Central memory CD8-positive, alpha-beta T cell (primary cell): Measurements from ENCODE around the gene SP140.

ENCODE experiments used
- ATAC-seq: fragments of 150-1000 bp; cut with Tn5 transposase; replicated peaks from 2 replicates; pipeline ENCODE4 v1.10.0; 2022; ENCODE audit warnings: mild to moderate bottlenecking, moderate FRiP score, moderate number of reproducible peaks; ENCODE audit not compliant: poor library complexity, severe bottlenecking; ENCODE audit errors: extremely low read depth
- DNase-seq, 2 donors: peaks; one replicate each; pipeline ENCODE4 v3.0.0; 2021; ENCODE audit warnings: low spot score in 2 of 2
- H3K27ac Mint-ChIP-seq: one replicate; pipeline ENCODE4 v1.8.0; 2022; ENCODE audit warnings: low read depth, mild to moderate bottlenecking, moderate library complexity, mixed read lengths
- H3K27me3 Mint-ChIP-seq: one replicate; pipeline ENCODE4 v1.8.0; 2022; ENCODE audit warnings: mixed read lengths
- H3K36me3 Mint-ChIP-seq: one replicate; pipeline ENCODE4 v1.8.0; 2022; ENCODE audit warnings: mild to moderate bottlenecking, moderate library complexity, mixed read lengths; ENCODE audit not compliant: insufficient read depth
- H3K4me1 Mint-ChIP-seq: one replicate; pipeline ENCODE4 v1.8.0; 2022; ENCODE audit warnings: mixed read lengths
- H3K4me3 Mint-ChIP-seq: one replicate; pipeline ENCODE4 v1.8.0; 2022; ENCODE audit warnings: mild to moderate bottlenecking, moderate library complexity, mixed read lengths
- H3K9me3 Mint-ChIP-seq: one replicate; pipeline ENCODE4 v1.8.0; 2022; ENCODE audit warnings: mixed read lengths

SP140 gene

DNA sequence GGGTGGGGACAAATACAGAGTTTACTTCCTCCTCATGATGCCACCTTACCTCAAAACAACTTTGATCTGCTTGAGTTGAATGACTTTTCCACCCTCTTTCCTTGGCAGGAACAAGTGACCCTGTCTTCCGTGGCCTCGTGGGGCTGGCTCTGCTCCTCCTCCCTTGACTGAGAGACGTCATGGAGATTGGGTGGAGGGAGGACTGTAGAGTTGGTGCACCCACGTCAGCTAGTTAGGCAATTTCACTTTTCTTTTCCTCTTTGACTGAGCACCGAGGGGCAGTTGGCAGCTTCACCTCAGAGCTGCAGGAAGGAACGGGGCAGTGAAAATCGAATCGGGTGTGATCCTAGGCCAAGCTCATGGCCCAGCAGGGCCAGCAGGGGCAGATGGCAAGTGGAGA lies at the start of gene SP140:
Gene SP140, plus strand, starts transcription at position 251 of the 400 bp plus-strand sequence. Its CDS starts 109 bp downstream, at position 360.
- peak within 1 kb of the TSS; percentile 97 for H3K27ac Mint-ChIP-seq
- H3K4me3 Mint-ChIP-seq = peak within 1 kb of the TSS; percentile 83
- peaks cover 16% of the 10 kb centered on the region for H3K36me3 Mint-ChIP-seq
- peaks cover under 1% of the 10 kb centered on the region for H3K9me3 Mint-ChIP-seq
- peak; percentile 45 to 75 for DNase-seq
- H3K4me1 Mint-ChIP-seq = peaks cover 66% of the 10 kb centered on the region
- ATAC-seq = peak; percentile 94
- no peaks in the 10 kb centered on the region for H3K27me3 Mint-ChIP-seq

DNA sequence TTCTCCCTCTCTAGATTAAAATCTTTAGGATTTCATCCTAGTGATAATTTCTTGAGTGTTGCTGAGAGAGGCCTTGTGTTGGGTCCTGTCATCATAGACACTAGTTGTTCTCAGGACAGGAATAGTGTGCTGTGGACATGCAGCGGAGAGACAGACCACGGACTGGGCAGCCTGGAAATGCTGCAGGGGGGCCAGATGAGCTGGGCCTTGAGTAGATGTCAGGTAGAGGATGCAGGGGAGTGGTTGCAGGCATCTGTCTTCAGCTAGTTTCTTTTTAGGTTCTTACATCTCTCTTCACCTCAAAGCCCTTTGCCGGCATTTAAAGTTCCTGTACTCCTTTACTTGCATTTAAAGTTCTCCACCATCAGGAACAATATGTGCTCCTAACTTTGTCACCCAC lies 48.5 kb upstream of the SP140 start:
- Mint-ChIP-seq H3K4me1 (no peaks in the 10 kb centered on the region), H3K36me3 (peaks cover 50% of the 10 kb centered on the region), H3K4me3 (no peak overlapping the region), H3K9me3 (peaks cover 2% of the 10 kb centered on the region), H3K27ac (peak overlapping the region; percentile 16), H3K27me3 (no peaks in the 10 kb centered on the region)
- ATAC-seq (no peak), DNase-seq (no peak)

DNA sequence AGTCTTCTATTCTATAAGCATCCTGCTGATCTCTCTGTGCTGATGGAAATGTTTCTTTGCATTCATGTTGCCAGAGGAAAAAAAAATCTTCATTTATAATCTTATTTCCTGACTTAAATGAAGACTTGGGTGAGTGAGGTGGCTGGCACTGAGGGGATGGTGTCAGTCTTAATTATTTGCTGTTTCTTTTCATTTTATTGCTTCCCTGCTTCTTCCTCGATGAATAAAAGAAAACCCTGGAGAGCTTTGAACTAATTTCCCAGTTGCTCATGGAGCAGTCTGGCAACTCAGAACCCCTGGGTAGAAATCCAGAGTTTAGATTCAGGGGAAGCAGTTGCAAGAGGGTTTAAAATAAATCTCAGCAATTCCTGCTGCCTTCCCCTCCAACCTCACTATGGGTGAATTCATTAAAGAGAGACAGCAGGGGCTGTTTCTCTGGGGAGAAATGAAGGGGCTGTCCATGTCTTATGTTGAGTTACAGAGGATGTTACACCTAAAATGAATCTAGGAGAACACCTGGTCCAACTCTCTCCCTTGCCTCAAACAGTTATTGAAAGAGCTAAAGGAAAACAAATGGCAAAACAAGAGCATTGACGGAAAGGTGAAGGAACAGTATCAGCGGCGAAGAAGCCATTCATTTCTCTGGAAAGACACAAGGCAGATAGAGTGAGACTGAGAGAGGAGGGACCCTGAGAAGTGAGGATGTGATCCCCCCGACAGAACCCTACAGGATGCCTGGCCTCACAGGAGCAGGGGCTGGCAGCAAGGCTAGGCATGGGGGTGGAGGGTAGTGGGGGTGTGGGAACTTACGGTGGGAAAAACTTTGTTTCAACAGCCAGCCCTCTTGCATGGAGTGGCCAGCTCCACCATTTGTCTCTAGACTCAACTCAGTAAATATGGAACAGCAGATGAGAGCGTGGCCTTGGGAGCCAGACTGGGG lies 46.7 kb upstream of the SP140 start:
- Mint-ChIP-seq H3K27me3 (no peaks in the 10 kb centered on the region), H3K4me1 (no peaks in the 10 kb centered on the region), H3K27ac (no peak overlapping the region), H3K36me3 (peaks cover 62% of the 10 kb centered on the region), H3K4me3 (no peak overlapping the region), H3K9me3 (peaks cover 5% of the 10 kb centered on the region)
- DNase-seq = no peak
- no peak for ATAC-seq

DNA sequence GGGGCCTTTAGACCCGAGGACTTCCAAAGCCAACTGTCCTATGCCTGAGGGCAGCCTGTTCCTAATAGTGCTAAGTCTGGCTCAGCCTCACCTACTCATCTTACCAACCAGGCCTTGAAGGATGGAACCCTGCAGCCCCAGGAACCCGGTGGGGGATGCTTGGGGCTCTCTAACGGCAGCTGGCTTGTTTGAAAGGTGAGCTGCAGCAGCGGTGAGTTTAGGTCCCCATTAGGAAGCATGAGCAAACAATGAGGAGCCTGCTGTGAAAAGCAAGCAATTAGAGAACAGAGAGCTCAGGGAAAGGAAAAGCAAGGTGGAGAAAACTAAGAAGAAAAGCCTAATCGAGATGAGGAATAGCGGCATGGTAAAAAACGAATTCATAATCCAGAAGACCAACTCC lies 45.6 kb upstream of the SP140 start:
- ATAC-seq = no peak
- no peaks in the 10 kb centered on the region for H3K4me1 Mint-ChIP-seq
- H3K4me3 Mint-ChIP-seq = no peak overlapping the region
- H3K27ac Mint-ChIP-seq = no peak overlapping the region
- DNase-seq = no peak
- peaks cover 67% of the 10 kb centered on the region for H3K36me3 Mint-ChIP-seq
- peaks cover 5% of the 10 kb centered on the region for H3K9me3 Mint-ChIP-seq
- no peaks in the 10 kb centered on the region for H3K27me3 Mint-ChIP-seq

DNA sequence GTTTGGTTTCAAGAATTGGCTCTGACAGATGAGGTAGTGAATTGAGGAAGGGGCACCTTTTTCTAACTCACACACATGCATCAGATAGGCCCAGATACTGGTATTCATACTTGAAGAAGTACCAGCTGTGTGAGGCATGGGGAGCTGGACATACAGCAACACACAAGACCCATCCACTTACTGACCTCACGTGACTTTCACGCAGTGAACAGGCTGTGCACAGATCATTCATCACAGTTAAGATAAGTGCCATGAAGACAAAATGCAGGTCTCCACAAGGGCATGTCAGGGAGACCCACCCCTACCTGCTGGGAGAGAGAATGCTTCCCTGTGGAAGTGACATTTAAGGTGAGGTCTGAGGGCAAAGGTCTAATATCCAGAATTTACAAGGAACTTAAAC lies 44.3 kb upstream of the SP140 start:
- DNase-seq = no peak
- peaks cover 5% of the 10 kb centered on the region for H3K9me3 Mint-ChIP-seq
- H3K27ac Mint-ChIP-seq = no peak overlapping the region
- peaks cover 4% of the 10 kb centered on the region for H3K4me1 Mint-ChIP-seq
- ATAC-seq = no peak
- H3K27me3 Mint-ChIP-seq = no peaks in the 10 kb centered on the region
- H3K36me3 Mint-ChIP-seq = peaks cover 61% of the 10 kb centered on the region
- no peak overlapping the region for H3K4me3 Mint-ChIP-seq

DNA sequence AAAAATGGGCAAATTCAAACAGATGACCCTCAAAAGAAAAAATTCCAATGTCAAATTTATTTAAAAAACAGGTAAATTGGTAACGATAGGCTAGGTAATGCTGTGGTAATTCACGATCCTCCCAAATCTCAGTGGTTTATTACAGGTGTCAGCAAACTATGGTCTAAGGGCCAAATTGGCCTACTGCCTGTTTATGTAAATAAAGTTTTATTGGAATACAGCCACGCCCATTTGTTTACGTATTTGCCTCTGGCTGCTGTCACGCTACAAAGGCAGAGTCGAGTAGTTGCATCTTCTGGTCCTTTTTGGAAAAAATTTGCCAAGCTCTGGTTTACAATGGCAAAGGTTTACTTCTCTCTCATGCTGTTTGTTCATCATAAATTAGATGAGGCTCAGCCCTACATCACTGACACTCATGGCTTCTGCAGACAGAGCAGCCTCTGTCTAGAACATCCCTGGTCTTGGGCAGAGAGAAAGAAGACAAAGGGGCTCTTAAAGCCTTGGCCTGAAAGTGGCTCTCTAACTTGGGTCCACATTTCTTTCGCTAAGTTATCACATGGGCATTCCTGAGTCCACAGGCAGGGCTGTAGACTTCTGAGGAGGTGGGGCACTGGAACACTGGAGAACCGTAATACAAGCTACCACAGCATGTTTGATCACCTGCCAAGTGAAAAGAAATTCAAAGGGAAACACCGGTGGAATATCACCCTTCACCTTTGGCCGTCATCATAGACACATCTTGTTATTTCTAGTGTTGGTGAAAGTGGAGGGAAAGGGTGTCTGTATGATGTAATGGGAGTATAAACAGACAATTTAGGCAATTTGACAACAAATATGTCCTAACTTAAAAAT lies 40.6 kb upstream of the SP140 start:
- Mint-ChIP-seq H3K27me3 (no peaks in the 10 kb centered on the region), H3K4me1 (peaks cover 16% of the 10 kb centered on the region), H3K4me3 (no peak overlapping the region), H3K36me3 (peaks cover 41% of the 10 kb centered on the region), H3K9me3 (peaks cover 5% of the 10 kb centered on the region), H3K27ac (no peak overlapping the region)
- ATAC-seq = no peak
- no peak for DNase-seq

DNA sequence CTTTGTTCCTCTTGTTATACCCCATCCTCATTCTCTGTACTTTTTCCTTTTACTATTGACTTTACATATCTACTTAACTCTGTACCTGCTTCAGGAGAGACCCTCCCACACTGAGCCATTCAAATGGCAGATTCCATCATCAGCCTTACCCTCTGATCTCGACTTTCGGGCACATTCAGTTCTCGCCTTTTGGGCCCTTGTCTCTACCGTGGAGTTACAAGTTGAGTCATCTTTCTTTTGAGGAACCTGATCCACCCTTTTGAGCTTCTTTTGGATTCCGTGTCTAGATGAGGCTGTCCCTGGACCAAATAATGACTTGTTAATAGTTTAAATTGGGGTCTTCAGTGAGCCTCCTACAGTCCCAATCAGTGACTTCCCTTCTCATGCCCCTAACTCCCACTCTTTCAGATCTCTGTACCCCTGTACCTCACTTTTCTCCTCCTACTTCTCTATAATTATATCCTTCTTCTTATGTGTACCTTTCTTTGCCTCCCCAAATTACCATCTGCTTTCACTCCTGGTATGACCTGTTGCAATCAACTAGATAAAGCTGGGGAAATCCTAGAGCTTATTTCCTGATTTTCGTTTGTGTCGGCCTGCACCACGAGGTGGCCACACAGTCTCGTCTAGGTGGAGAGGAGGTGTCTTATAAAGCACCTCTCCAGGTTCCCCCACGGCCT lies 23.0 kb upstream of the SP140 start:
- H3K4me1 Mint-ChIP-seq = peaks cover 31% of the 10 kb centered on the region
- H3K36me3 Mint-ChIP-seq = peaks cover 62% of the 10 kb centered on the region
- no peaks in the 10 kb centered on the region for H3K27me3 Mint-ChIP-seq
- H3K9me3 Mint-ChIP-seq = no peaks in the 10 kb centered on the region
- H3K27ac Mint-ChIP-seq = peak overlapping the region; percentile 66
- ATAC-seq (peak; percentile 40), DNase-seq (no peak)
- H3K4me3 Mint-ChIP-seq = no peak overlapping the region

DNA sequence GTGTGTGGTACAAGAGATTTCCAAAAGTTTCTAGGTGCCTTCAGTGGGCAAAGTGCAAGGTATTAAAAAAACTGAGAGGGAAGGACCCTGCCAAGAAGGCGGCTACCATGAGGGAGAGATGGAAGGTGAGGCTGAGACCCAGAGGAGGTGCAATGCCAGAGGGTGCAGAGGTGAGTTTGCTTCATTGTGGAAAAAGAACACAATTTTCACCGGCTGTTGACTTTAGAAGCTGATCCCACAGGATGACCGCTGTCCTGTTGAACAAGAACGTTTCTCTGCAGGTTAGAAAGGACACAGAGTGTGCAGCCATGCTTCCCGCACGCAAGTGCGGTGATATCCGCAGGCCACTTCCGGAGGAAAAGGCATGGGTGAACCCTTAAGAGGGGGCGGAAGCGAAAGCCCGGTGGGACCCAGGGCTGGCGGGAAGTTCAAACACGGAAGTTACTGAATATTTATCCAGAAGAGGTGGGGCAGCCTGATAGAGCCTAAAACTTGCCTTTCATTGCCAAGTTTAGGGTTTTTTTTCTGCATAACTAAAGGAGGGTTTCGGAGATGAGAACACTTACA lies 22.3 kb upstream of the SP140 start:
- Mint-ChIP-seq H3K27ac (peak overlapping the region; percentile 66), H3K9me3 (no peaks in the 10 kb centered on the region), H3K36me3 (peaks cover 58% of the 10 kb centered on the region), H3K4me3 (no peak overlapping the region), H3K4me1 (peaks cover 31% of the 10 kb centered on the region), H3K27me3 (no peaks in the 10 kb centered on the region)
- no peak for DNase-seq
- ATAC-seq = no peak

DNA sequence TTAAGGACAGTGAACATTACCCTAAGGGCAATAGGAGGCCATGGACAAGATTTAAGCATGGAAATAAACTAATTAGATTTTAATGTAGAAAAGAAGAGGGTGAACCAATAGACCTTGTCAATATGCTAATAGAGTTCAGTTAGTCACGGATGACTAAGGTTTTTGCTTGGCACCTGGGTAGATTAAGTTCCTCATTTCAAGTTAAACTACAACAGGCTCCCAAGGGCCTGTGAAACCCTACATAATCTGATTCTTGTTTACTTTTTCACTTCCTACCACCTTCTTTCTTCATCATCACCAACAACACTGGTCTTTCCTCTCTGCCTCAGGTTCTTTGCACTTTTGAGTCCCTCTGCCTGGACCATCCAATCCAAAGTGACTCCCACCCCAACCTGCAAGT lies 20.5 kb upstream of the SP140 start:
- H3K27me3 Mint-ChIP-seq = no peaks in the 10 kb centered on the region
- H3K4me1 Mint-ChIP-seq = peaks cover 31% of the 10 kb centered on the region
- no peak for ATAC-seq
- peak overlapping the region; percentile 47 for H3K27ac Mint-ChIP-seq
- DNase-seq = no peak
- H3K36me3 Mint-ChIP-seq = peaks cover 42% of the 10 kb centered on the region
- no peak overlapping the region for H3K4me3 Mint-ChIP-seq
- H3K9me3 Mint-ChIP-seq = no peaks in the 10 kb centered on the region

DNA sequence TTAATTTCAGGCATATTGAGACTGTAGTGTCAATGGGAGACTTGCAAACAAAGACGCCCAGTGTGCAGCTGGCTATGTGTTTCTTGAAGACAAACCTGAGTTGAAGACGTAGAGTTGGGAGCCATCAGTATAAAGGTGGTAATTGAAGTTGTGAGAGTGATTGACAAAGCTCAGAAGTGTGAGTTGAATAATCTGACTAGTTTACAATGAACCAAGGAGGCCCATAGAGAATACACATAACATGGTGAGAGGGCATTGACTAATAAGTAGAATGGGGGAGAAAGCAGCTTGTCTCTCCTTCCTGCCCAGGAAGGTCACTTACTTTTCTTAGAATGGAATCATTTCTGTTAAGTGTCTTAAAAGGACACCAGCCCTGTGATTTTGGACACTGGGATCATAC lies 19.8 kb upstream of the SP140 start:
- ATAC-seq = no peak
- DNase-seq = no peak
- no peaks in the 10 kb centered on the region for H3K9me3 Mint-ChIP-seq
- no peak overlapping the region for H3K4me3 Mint-ChIP-seq
- no peaks in the 10 kb centered on the region for H3K27me3 Mint-ChIP-seq
- H3K36me3 Mint-ChIP-seq = peaks cover 35% of the 10 kb centered on the region
- H3K27ac Mint-ChIP-seq = peak overlapping the region; percentile 47
- peaks cover 31% of the 10 kb centered on the region for H3K4me1 Mint-ChIP-seq

DNA sequence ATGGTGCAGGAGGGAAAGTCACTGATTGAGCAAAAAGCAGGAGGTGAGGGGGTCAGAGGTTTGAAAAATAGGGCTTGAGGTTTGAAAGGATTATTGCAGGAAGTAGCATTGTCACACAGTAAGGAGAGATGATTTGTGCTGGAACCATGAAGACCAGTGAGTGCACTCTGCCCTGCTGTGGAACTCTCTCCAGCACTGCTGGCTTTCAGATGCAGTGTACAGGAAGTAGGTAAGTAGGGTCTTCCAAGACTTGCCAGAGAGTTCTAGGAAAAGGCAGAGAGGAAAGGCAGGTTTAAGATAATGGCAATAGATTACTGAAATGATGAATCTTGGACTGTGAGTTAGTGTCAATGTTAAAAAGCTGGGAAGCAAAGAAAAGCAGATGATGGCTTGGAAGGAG lies 17.0 kb upstream of the SP140 start:
- Mint-ChIP-seq H3K9me3 (no peaks in the 10 kb centered on the region), H3K4me3 (no peak overlapping the region), H3K36me3 (peaks cover 44% of the 10 kb centered on the region), H3K4me1 (peaks cover 35% of the 10 kb centered on the region), H3K27ac (no peak overlapping the region), H3K27me3 (no peaks in the 10 kb centered on the region)
- ATAC-seq = no peak
- DNase-seq = no peak

DNA sequence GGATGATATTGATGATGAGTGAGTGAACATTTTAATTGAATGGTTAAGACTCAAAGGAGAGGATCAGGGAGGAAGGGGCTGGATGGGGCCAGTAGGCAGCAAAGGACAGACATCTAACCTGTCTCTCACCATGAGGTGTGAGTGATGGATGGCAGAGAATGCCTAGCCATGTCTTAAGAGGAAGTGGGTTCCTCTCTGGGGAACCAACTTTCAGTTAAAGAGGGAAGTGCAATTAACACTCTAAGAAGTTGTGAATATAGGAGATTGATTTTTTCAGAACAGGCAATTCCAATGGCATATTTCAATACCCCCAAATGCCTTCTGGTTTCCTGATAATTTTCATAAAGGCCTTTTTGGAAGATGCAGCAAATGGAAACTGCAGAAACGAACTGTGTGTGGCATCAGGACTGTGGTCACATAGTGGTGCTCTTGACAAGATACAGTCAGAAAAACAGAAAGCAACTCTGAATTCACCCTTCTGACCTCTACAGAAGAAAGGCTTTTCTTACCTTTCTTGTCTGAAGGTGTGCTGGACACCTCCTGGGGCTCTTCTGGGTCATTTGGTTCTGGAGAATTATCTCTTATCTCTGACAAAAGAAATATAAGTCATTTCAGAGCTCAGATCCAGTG lies 16.0 kb upstream of the SP140 start:
- Mint-ChIP-seq H3K4me1 (peaks cover 43% of the 10 kb centered on the region), H3K36me3 (peaks cover 50% of the 10 kb centered on the region), H3K27ac (no peak overlapping the region), H3K9me3 (no peaks in the 10 kb centered on the region), H3K4me3 (no peak overlapping the region), H3K27me3 (no peaks in the 10 kb centered on the region)
- no peak for ATAC-seq
- DNase-seq = no peak
